HEK293T (cell line): Measurements from ENCODE around the gene BEAN1.

Source experiments
- ARNT ChIP-seq: fragments of 450-650 bp; IDR thresholded peaks from 2 replicates; pipeline ENCODE4 v1.6.1; 2017; ENCODE audit warnings: mild to moderate bottlenecking
- BHLHE40 ChIP-seq: fragments of 450-650 bp; IDR thresholded peaks from 2 replicates; pipeline ENCODE4 v1.6.1; 2016; ENCODE audit warnings: mild to moderate bottlenecking, moderate library complexity, borderline replicate concordance
- CTBP1 ChIP-seq: fragments of 450-650 bp; IDR thresholded peaks from 2 replicates; pipeline ENCODE4 v1.6.1; 2016; ENCODE audit warnings: borderline replicate concordance
- ELF4 ChIP-seq: fragments of 450-650 bp; IDR thresholded peaks from 2 replicates; pipeline ENCODE4 v1.6.1; 2017; ENCODE audit warnings: antibody characterized with exemption
- FOXA1 ChIP-seq: fragments of 450-650 bp; IDR thresholded peaks from 2 replicates; pipeline ENCODE4 v1.6.1; 2016; ENCODE audit warnings: mild to moderate bottlenecking
- FOXM1 ChIP-seq: fragments of 450-650 bp; IDR thresholded peaks from 2 replicates; pipeline ENCODE4 v1.6.1; 2017; ENCODE audit warnings: mild to moderate bottlenecking, borderline replicate concordance
- LEF1 ChIP-seq: fragments of 450-650 bp; IDR thresholded peaks from 2 replicates; pipeline ENCODE4 v1.6.1; 2017; ENCODE audit warnings: mild to moderate bottlenecking, borderline replicate concordance
- NFRKB ChIP-seq: fragments of 450-650 bp; IDR thresholded peaks from 2 replicates; pipeline ENCODE4 v1.6.1; 2016; ENCODE audit warnings: mild to moderate bottlenecking, moderate library complexity
- SP1 ChIP-seq: fragments of 450-650 bp; IDR thresholded peaks from 2 replicates; pipeline ENCODE4 v1.6.1; 2017
- SUZ12 ChIP-seq: fragments of 450-650 bp; IDR thresholded peaks from 2 replicates; pipeline ENCODE4 v1.6.1; 2016; ENCODE audit warnings: mild to moderate bottlenecking
- TARDBP ChIP-seq: fragments of 450-650 bp; IDR thresholded peaks from 2 replicates; pipeline ENCODE4 v1.6.1; 2016
- ZNF384 ChIP-seq: fragments of 450-650 bp; IDR thresholded peaks from 2 replicates; pipeline ENCODE4 v1.6.1; 2016

DNA sequence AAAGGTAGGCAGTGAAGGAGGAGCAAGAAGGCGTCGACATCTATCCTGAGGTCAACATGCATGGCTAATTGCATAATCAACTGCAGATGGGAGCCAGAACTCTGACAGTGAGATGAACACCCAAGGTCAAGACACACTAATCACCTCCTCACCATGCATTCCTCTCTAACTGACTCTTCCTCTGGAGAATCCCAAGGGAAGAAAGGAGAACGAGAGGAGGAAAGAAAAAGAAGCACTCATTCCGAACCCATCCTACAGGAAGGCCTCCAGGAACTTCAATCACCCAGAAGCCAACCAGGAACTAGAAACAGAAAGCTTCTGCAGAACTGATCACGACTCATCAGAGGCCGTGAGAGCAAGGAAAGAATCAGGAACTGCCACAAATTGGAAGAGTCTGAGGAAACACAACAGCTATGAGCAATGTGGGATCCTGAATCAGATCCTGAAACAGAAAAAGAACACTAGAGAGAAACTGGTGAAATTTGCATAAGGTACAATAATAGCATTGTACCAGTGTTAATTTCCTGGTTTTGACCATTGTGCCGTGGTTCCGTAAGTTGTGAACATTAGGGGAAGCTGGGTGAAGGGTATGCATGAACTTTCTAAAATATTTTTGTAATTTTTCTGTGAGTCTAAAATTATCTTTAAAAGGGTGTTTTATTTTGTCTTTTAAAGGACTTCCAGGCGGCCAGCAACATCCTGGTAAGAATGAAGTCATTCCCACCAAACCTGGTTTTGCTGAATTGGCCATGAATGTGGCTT is 10.0 kb upstream of the BEAN1 start:
- TF ChIP-seq CTBP1 (no peak), TARDBP (no peak), ZNF384 (no peak), SP1 (no peak), ELF4 (no peak), FOXA1 (no peak), FOXM1 (no peak), ARNT (no peak), BHLHE40 (no peak), NFRKB (no peak), LEF1 (no peak), SUZ12 (no peak)
